Measurements from ENCODE around the gene CHN2.

CHN2 gene

DNA sequence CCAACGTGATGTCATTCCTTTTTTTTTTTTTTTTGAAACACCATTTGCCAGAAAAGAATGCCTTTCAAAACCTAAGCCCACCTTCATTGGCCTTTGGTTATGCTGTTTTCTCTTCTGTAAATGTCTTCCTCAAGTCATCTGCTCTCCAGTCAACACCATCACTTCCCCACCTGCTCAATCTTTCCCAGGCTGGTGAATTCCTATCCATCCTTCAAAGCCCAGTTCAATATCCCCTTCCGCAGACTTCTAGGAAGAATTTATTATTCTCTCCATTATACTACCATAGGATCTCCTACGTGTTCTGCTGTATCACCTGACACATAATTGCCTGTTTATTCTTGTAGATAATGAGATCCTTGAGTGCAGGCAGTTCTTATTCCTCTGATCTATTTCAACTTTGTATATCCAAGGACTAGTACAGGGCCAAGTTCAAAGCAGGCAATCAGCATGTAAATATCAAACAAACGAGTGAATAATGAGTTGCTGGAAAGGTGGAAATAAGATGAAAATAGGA lies 295.6 kb downstream of the CHN2 start:
- TF ChIP-seq TAF1 (IDR thresholded peaks at IDR 0.05; ENCODE audit: borderline replicate concordance, insufficient read depth, low read length) (no peak), REST (IDR thresholded peaks at IDR 0.05; ENCODE audit: insufficient read depth in 1 of 2, low read depth in 2 of 2, low read length in 2 of 2) (no peak), POLR2AphosphoS5 (IDR thresholded peaks at IDR 0.05; ENCODE audit: low read depth, low read length) (no peak), FOXP2 (optimal IDR thresholded peaks at IDR 0.05; ENCODE audit: borderline replicate concordance, extremely low read depth, extremely low read length, insufficient read depth) (no peak), SIN3A (IDR thresholded peaks at IDR 0.05; ENCODE audit: borderline replicate concordance, insufficient read depth, low read length) (no peak)

DNA sequence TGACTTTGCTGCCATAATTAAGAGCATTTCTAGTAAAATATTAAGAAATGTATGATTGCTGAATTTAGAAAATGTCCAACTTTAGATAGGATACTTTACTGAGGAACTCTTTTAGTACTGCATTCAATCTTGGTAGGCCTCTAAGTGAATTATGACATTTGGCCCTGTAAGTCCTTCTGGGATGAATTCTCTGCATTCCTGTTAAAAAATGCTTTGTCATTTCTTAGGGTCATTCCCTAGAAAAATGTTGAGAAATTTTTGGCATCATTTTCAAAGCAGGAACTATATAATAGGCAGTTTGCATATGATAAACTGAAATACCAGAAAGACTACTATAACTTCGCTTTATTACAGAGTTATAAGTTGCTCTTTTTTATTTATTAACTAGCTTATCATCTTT lies 299.8 kb downstream of the CHN2 start:
- TF ChIP-seq REST (IDR thresholded peaks at IDR 0.05; ENCODE audit: insufficient read depth in 1 of 2, low read depth in 2 of 2, low read length in 2 of 2), result no peak
- TF ChIP-seq FOXP2 (optimal IDR thresholded peaks at IDR 0.05; ENCODE audit: borderline replicate concordance, extremely low read depth, extremely low read length, insufficient read depth), result no peak
- no peak for TF ChIP-seq SIN3A (IDR thresholded peaks at IDR 0.05; ENCODE audit: borderline replicate concordance, insufficient read depth, low read length)
- TF ChIP-seq POLR2AphosphoS5 (IDR thresholded peaks at IDR 0.05; ENCODE audit: low read depth, low read length), result no peak
- no peak for TF ChIP-seq TAF1 (IDR thresholded peaks at IDR 0.05; ENCODE audit: borderline replicate concordance, insufficient read depth, low read length)

DNA sequence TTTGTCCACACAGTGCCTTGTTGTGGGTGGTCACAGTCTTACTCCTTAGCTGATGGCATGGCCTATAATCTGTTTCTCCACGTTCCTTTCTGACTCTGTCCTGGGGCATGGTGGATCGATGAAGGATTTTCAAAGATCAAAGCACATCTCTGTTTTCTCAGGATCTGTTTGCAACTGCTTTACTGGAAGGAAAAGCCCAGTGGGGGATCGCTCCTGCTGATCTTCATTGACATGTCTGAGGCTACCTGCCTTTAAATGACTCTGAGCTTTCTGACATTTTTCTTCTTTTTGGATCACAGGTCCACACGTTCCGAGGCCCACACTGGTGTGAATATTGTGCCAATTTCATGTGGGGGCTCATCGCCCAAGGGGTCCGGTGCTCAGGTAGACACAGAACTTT lies 301.1 kb downstream of the CHN2 start:
- TF ChIP-seq TAF1 (IDR thresholded peaks at IDR 0.05; ENCODE audit: borderline replicate concordance, insufficient read depth, low read length), result no peak
- TF ChIP-seq REST (IDR thresholded peaks at IDR 0.05; ENCODE audit: insufficient read depth in 1 of 2, low read depth in 2 of 2, low read length in 2 of 2), result no peak
- TF ChIP-seq SIN3A (IDR thresholded peaks at IDR 0.05; ENCODE audit: borderline replicate concordance, insufficient read depth, low read length), result no peak
- no peak for TF ChIP-seq FOXP2 (optimal IDR thresholded peaks at IDR 0.05; ENCODE audit: borderline replicate concordance, extremely low read depth, extremely low read length, insufficient read depth)

DNA sequence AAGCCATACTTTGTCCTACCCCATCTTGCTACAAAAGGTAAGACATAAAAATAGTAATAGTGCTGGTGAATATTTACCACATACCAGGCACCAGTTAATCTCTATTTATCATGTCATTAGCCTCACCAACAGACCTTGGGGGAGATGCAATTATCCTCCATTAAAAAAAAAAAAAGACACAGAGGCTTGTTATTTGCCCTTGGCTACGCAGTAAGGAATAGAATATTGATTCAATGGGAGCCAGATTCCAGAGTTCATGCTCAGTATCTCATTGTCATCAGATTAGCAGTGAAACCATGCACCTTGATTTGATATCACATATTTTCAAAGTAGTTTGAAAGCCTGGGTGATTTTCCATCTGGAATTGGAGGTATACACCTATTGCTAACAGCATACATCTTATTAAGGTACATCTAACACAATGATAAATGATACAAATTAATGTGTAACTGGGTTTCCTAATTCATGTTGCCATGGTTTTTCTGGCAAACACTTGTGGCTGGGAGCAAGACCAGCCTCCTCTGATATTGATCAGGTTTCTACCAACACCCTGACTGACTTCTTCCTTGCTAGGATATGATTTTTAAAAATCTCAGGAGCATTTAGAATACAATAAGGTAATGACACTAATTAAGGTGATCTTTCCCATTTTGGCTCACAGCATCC lies 301.9 kb downstream of the CHN2 start:
- no peak for TF ChIP-seq SIN3A (IDR thresholded peaks at IDR 0.05; ENCODE audit: borderline replicate concordance, insufficient read depth, low read length)
- TF ChIP-seq FOXP2 (optimal IDR thresholded peaks at IDR 0.05; ENCODE audit: borderline replicate concordance, extremely low read depth, extremely low read length, insufficient read depth), result no peak
- TF ChIP-seq TAF1 (IDR thresholded peaks at IDR 0.05; ENCODE audit: borderline replicate concordance, insufficient read depth, low read length), result no peak
- TF ChIP-seq REST (IDR thresholded peaks at IDR 0.05; ENCODE audit: insufficient read depth in 1 of 2, low read depth in 2 of 2, low read length in 2 of 2), result no peak
- no peak for TF ChIP-seq POLR2AphosphoS5 (IDR thresholded peaks at IDR 0.05; ENCODE audit: low read depth, low read length)

Measured in PFSK-1 (cell line).